Measurements from ENCODE around the gene PHF2. TPM values are rescaled to one million over a fixed set of nuclear protein-coding genes. Genes with fewer than 3 reads are reported as not detected.

The PHF2 gene
- total RNA-seq, 2 donors from 2014 or later = 14.9 to 19.5 TPM

GRCh38 chr9:93574091-93574899, 2.1 kb upstream of the PHF2 start:
- no peak overlapping the region for H3K4me3 Mint-ChIP-seq
- H3K4me1 Mint-ChIP-seq (ENCODE audit: low read depth in 2 of 2) = peaks cover 23 to 25% of the 10 kb centered on the region in 2 donors
- H3K27me3 Mint-ChIP-seq = no peaks in the 10 kb centered on the region
- H3K9me3 Mint-ChIP-seq = no peaks in the 10 kb centered on the region
- DNase-seq (ENCODE audit: low spot score) = no peak
- H3K27ac Mint-ChIP-seq = no peak overlapping the region
- H3K36me3 Mint-ChIP-seq = peaks cover 12% of the 10 kb centered on the region
- no peak for ATAC-seq

GRCh38 chr9:93574900-93575795, 1.2 kb upstream of the PHF2 start:
- peak overlapping the region; percentile 62 to 84 for H3K27ac Mint-ChIP-seq
- no peak for DNase-seq (ENCODE audit: low spot score)
- peak in 1 of 2 donors; percentile 7 for ATAC-seq
- no peaks in the 10 kb centered on the region for H3K9me3 Mint-ChIP-seq
- no peaks in the 10 kb centered on the region for H3K27me3 Mint-ChIP-seq
- peaks cover 12% of the 10 kb centered on the region for H3K36me3 Mint-ChIP-seq
- peak overlapping the region; percentile 78 for H3K4me3 Mint-ChIP-seq
- H3K4me1 Mint-ChIP-seq (ENCODE audit: low read depth in 2 of 2) = peaks cover 27 to 34% of the 10 kb centered on the region in 2 donors

GRCh38 chr9:93575796-93576257, 557 bp upstream of the PHF2 start:
- no peaks in the 10 kb centered on the region for H3K27me3 Mint-ChIP-seq
- peaks cover 29 to 35% of the 10 kb centered on the region in 2 donors for H3K4me1 Mint-ChIP-seq (ENCODE audit: low read depth in 2 of 2)
- H3K9me3 Mint-ChIP-seq = no peaks in the 10 kb centered on the region
- H3K4me3 Mint-ChIP-seq = peak overlapping the region; percentile 78
- DNase-seq (ENCODE audit: low spot score) = no peak
- H3K27ac Mint-ChIP-seq = peak overlapping the region; percentile 62 to 84
- peaks cover 5% of the 10 kb centered on the region for H3K36me3 Mint-ChIP-seq
- ATAC-seq = peak; percentile 40 to 56

GRCh38 chr9:93577078-93577974, 942 bp downstream of the PHF2 start:
- ATAC-seq (peak; percentile 50 to 56), DNase-seq (ENCODE audit: low spot score) (no peak)
- Mint-ChIP-seq H3K4me3 (peak overlapping the region; percentile 83), H3K36me3 (no peaks in the 10 kb centered on the region), H3K27me3 (no peaks in the 10 kb centered on the region), H3K27ac (peak overlapping the region; percentile 60 to 77), H3K4me1 (ENCODE audit: low read depth in 2 of 2) (peaks cover 25 to 35% of the 10 kb centered on the region in 2 donors), H3K9me3 (no peaks in the 10 kb centered on the region)

GRCh38 chr9:93577975-93578682, 1.7 kb downstream of the PHF2 start:
- H3K4me3 Mint-ChIP-seq = peak overlapping the region; percentile 83
- no peaks in the 10 kb centered on the region for H3K36me3 Mint-ChIP-seq
- no peaks in the 10 kb centered on the region for H3K27me3 Mint-ChIP-seq
- no peaks in the 10 kb centered on the region for H3K9me3 Mint-ChIP-seq
- ATAC-seq = no peak
- peak overlapping the region; percentile 60 to 77 for H3K27ac Mint-ChIP-seq
- DNase-seq (ENCODE audit: low spot score) = no peak
- peaks cover 25 to 35% of the 10 kb centered on the region in 2 donors for H3K4me1 Mint-ChIP-seq (ENCODE audit: low read depth in 2 of 2)

- H3K4me1 Mint-ChIP-seq (ENCODE audit: low read depth in 2 of 2) = peaks cover 21 to 35% of the 10 kb centered on the region in 2 donors
- no peaks in the 10 kb centered on the region for H3K9me3 Mint-ChIP-seq
These were observed 2.5 kb downstream of the PHF2 start for GRCh38 chr9:93578844-93579243.

GRCh38 chr9:93579711-93580516, 3.5 kb downstream of the PHF2 start:
- H3K36me3 Mint-ChIP-seq = peaks cover 7% of the 10 kb centered on the region
- peaks cover 24 to 34% of the 10 kb centered on the region in 2 donors for H3K4me1 Mint-ChIP-seq (ENCODE audit: low read depth in 2 of 2)
- H3K9me3 Mint-ChIP-seq = peaks cover 4% of the 10 kb centered on the region
- H3K27ac Mint-ChIP-seq = peak overlapping the region in 1 of 2 donors; percentile 48
- no peak for ATAC-seq
- H3K4me3 Mint-ChIP-seq = no peak overlapping the region
- no peak for DNase-seq (ENCODE audit: low spot score)
- no peaks in the 10 kb centered on the region for H3K27me3 Mint-ChIP-seq

More at GRCh38 chr9:93578844-93579243, 2.5 kb downstream of the PHF2 start:
- H3K27me3 Mint-ChIP-seq = no peaks in the 10 kb centered on the region
- H3K27ac Mint-ChIP-seq = peak overlapping the region in 1 of 2 donors; percentile 48
- no peak for ATAC-seq
- no peaks in the 10 kb centered on the region for H3K36me3 Mint-ChIP-seq
- H3K4me3 Mint-ChIP-seq = peak overlapping the region; percentile 37
- DNase-seq (ENCODE audit: low spot score) = no peak

- Mint-ChIP-seq H3K27me3 (no peaks in the 10 kb centered on the region), H3K27ac (no peak overlapping the region), H3K9me3 (peaks cover 4% of the 10 kb centered on the region), H3K36me3 (peaks cover 7% of the 10 kb centered on the region), H3K4me3 (no peak overlapping the region), H3K4me1 (ENCODE audit: low read depth in 2 of 2) (peaks cover 23 to 30% of the 10 kb centered on the region in 2 donors)
- no peak for ATAC-seq
- no peak for DNase-seq (ENCODE audit: low spot score)
These were observed 4.4 kb downstream of the PHF2 start for GRCh38 chr9:93580654-93581380.

- Mint-ChIP-seq H3K4me1 (ENCODE audit: low read depth in 2 of 2) (peaks cover 30 to 36% of the 10 kb centered on the region in 2 donors), H3K27ac (no peak overlapping the region), H3K4me3 (no peak overlapping the region), H3K27me3 (no peaks in the 10 kb centered on the region), H3K36me3 (peaks cover 7% of the 10 kb centered on the region), H3K9me3 (peaks cover 4% of the 10 kb centered on the region)
- DNase-seq (ENCODE audit: low spot score) (no peak), ATAC-seq (no peak)
These were observed 5.7 kb downstream of the PHF2 start for GRCh38 chr9:93582115-93582514.

GRCh38 chr9:93582550-93582949, 6.2 kb downstream of the PHF2 start:
- H3K9me3 Mint-ChIP-seq = peaks cover 4% of the 10 kb centered on the region
- no peak overlapping the region for H3K27ac Mint-ChIP-seq
- DNase-seq (ENCODE audit: low spot score) (no peak), ATAC-seq (no peak)
- no peaks in the 10 kb centered on the region for H3K27me3 Mint-ChIP-seq
- no peak overlapping the region for H3K4me3 Mint-ChIP-seq
- H3K4me1 Mint-ChIP-seq (ENCODE audit: low read depth in 2 of 2) = peaks cover 31 to 37% of the 10 kb centered on the region in 2 donors
- H3K36me3 Mint-ChIP-seq = peaks cover 7% of the 10 kb centered on the region

- Mint-ChIP-seq H3K27me3 (no peaks in the 10 kb centered on the region), H3K36me3 (peaks cover 7% of the 10 kb centered on the region), H3K9me3 (peaks cover 4% of the 10 kb centered on the region), H3K4me1 (ENCODE audit: low read depth in 2 of 2) (peaks cover 20 to 31% of the 10 kb centered on the region in 2 donors), H3K27ac (no peak overlapping the region), H3K4me3 (no peak overlapping the region)
- DNase-seq (ENCODE audit: low spot score) (no peak), ATAC-seq (no peak)
These were observed 8.9 kb downstream of the PHF2 start for GRCh38 chr9:93585259-93585658.
